Skeletal muscle tissue (tissue), 4 donors: ENCODE results near the gene RAB3GAP2. TPM values are rescaled to one million over a fixed set of nuclear protein-coding genes. Genes with fewer than 3 reads are reported as not detected.
"Not testable (repeated sequence)": the region's sequence is repeated elsewhere in the genome, so short reads cannot be mapped to it uniquely, and the experiment has no call there.

Source experiments
- H3K27ac ChIP-seq: one replicate; pipeline ENCODE4 v1.7.0; 2013; ENCODE audit warnings: mild to moderate bottlenecking, low read depth, low read length, inconsistent platforms
- H3K27me3 ChIP-seq, 3 donors: one replicate each; pipeline ENCODE4 v1.7.0; 2013; ENCODE audit warnings: low read length in 3 of 3; ENCODE audit not compliant: control insufficient read depth in 3 of 3, insufficient read depth in 3 of 3
- H3K36me3 ChIP-seq, 3 donors: one replicate each; pipeline ENCODE4 v1.7.0; 2013; ENCODE audit warnings: low read length in 3 of 3; ENCODE audit not compliant: control insufficient read depth in 3 of 3, insufficient read depth in 3 of 3
- H3K4me1 ChIP-seq, 3 donors: one replicate each; pipeline ENCODE4 v1.7.0; 2013; ENCODE audit warnings: low read length in 3 of 3, mild to moderate bottlenecking in 3 of 3; ENCODE audit not compliant: control insufficient read depth in 3 of 3, insufficient read depth in 3 of 3
- H3K4me3 ChIP-seq, 3 donors: one replicate each; pipeline ENCODE4 v1.7.0; 2013; ENCODE audit warnings: low read length in 3 of 3
- H3K9ac ChIP-seq, 3 donors: one replicate each; pipeline ENCODE4 v1.7.0; 2013; ENCODE audit warnings: low read length in 3 of 3, mild to moderate bottlenecking in 3 of 3, moderate library complexity in 2 of 3, low read depth in 1 of 3
- H3K9me3 ChIP-seq, 3 donors: one replicate each; pipeline ENCODE4 v1.7.0; 2013; ENCODE audit warnings: low read length in 3 of 3; ENCODE audit not compliant: control insufficient read depth in 3 of 3
- total RNA-seq: library from RNA; depleted of rRNA; stranded (reverse); fragments of >200 nt; gene quantifications from one replicate; pipeline ENCODE4 v1.2.3, GENCODE V29; 2014
- donor health status: Osteomylitis.

The RAB3GAP2 gene
- total RNA-seq, 1 donor from 2014 or later: 23.0 TPM

DNA sequence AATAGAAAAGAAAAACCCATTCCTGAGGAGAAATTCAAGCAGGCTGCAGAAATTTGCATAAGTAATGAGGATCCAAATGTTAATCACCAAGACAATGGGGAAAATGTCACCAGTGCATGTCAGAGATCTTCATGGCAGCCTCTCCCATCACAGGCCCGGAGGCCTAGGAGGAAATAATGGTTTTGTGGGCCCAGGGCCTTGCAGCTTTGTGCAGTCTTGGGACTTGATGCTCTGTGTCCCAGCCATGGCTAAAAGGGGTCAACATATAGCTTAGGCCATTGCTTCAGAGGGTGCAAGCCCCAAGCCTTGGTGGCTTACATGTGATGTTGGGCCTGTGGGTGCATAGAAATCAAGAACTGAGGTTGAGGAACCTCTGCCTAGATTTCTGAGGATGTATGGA is 22.7 kb downstream of the RAB3GAP2 start:
- Histone ChIP-seq H3K36me3 (peaks cover 6 to 19% (median 14%) of the 10 kb centered on the region in 3 donors), H3K27ac (no peak overlapping the region), H3K9ac (no peak overlapping the region), H3K27me3 (no peaks in the 10 kb centered on the region), H3K4me1 (no peaks in the 10 kb centered on the region), H3K4me3 (no peak overlapping the region), H3K9me3 (peaks cover 0 to 3% (median 0%) of the 10 kb centered on the region in 3 donors)

DNA sequence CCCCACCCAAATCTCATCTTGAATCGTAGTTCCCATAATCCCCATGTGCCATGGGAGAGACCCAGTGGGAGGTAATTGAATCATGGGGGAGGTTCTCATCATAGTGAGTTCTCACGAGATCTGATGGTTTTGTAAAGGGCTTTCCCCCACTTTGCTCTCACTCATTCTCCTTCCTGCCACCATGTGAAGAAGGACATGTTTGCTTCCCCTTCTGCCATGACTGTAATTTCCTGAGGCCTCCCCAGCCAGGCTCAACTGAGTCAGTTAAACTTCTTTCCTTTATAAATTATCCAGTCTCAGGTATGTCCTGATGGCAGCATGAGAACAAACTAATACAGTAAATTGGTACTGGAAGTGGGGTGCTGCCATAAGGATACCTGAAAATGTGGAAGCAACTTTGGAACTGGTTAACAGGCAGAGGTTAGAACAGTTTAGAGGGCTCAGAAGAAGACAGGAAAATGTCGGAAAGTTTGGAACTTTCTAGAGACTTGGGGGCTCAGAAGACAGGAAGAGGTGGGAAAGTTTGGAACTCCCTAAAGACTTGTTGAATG is 23.5 kb downstream of the RAB3GAP2 start:
- H3K4me1 ChIP-seq, H3K4me3 ChIP-seq, H3K9ac ChIP-seq, H3K9me3 ChIP-seq, H3K27ac ChIP-seq, H3K27me3 ChIP-seq: not testable (repeated sequence)
- peaks cover 6 to 19% (median 14%) of the 10 kb centered on the region in 3 donors for H3K36me3 ChIP-seq

DNA sequence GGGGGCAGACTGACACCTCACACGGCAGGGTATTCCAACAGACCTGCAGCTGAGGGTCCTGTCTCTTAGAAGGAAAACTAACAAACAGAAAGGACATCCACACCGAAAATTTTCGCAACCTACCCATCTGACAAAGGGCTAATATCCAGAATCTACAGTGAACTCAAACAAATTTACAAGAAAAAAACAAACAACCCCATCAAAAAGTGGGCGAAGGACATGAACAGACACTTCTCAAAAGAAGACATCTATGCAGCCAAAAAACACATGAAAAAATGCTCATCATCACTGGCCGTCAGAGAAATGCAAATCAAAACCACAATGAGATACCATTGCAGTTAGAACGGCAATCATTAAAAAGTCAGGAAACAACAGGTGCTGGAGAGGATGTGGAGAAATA is 26.4 kb downstream of the RAB3GAP2 start:
- not testable (repeated sequence) for H3K27ac ChIP-seq, H3K9ac ChIP-seq, H3K27me3 ChIP-seq, H3K4me1 ChIP-seq, H3K9me3 ChIP-seq, H3K4me3 ChIP-seq, H3K36me3 ChIP-seq

DNA sequence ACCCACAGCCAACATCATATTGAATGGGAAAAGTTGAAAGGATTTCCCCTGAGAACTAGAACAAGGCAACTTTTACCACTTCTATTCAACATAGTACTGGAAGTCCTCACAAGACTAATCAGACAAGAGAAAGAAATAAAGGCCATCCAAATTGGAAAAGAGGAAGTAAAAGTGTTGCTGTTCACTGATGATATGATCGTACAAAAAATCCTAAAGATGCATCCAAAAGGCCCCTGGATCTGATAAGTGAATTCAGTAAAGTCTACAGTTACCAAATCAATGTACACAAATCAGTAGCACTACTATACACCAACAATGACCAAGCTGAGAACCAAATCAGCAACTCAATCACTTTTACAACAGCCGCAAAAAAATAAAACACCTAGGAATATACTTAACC is 28.3 kb downstream of the RAB3GAP2 start:
- Histone ChIP-seq H3K9ac (no peak overlapping the region), H3K27ac (no peak overlapping the region), H3K27me3 (no peaks in the 10 kb centered on the region), H3K9me3 (no peaks in the 10 kb centered on the region), H3K4me1 (peaks cover 0 to 4% (median 4%) of the 10 kb centered on the region in 3 donors), H3K36me3 (no peaks in the 10 kb centered on the region), H3K4me3 (no peak overlapping the region)

DNA sequence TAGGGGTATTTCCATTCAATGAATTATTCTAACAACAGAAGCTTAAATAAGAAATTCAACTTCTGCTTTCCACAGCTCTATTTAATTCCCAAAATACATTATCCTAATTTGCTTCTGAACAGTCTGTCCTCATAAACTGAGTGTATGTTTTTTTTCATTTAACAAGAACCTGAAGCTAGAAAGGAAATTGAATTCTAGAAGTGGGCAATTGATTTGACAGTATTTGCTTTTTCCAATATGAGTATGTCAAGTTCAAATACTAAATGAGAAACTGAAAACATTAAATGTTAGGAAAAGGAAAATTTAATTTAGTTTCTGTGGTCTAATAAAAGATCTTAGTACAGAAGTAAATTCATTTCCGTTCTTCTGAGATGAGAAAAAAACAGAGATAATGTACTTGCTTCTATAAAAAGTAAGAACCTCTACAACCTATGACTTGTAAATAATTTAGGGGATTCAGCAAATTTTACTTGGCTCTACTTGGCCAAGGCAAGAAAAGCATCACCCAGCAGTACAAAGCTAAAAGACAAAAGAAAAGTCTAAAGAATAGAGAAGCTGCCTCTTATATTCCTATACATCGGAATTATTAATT is 31.1 kb downstream of the RAB3GAP2 start:
- Histone ChIP-seq H3K36me3 (no peaks in the 10 kb centered on the region), H3K9ac (no peak overlapping the region), H3K9me3 (no peaks in the 10 kb centered on the region), H3K27ac (no peak overlapping the region), H3K27me3 (no peaks in the 10 kb centered on the region), H3K4me1 (peaks cover 0 to 4% (median 4%) of the 10 kb centered on the region in 3 donors), H3K4me3 (no peak overlapping the region)

DNA sequence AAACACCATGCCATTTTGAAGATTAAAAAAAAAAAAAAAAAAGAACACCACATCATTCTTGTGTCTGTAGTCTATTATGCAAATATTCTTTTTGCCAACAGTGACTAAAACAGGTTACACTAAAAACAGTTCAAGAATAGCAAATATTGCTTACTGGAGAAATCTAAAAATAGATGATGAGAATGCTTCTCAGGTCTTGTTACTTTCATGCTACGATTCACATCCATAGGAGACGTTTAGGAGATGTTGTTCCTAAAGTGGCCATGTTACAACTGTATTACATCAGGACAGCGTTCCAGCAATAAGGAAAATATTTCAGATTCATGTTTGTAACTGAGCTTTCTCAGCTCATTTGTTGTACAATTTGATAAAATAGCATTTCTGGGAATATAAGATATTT is 32.3 kb downstream of the RAB3GAP2 start:
- Histone ChIP-seq H3K9ac (no peak overlapping the region), H3K36me3 (no peaks in the 10 kb centered on the region), H3K4me1 (peaks cover 0 to 4% (median 4%) of the 10 kb centered on the region in 3 donors), H3K4me3 (no peak overlapping the region), H3K27me3 (no peaks in the 10 kb centered on the region), H3K27ac (no peak overlapping the region), H3K9me3 (no peaks in the 10 kb centered on the region)

DNA sequence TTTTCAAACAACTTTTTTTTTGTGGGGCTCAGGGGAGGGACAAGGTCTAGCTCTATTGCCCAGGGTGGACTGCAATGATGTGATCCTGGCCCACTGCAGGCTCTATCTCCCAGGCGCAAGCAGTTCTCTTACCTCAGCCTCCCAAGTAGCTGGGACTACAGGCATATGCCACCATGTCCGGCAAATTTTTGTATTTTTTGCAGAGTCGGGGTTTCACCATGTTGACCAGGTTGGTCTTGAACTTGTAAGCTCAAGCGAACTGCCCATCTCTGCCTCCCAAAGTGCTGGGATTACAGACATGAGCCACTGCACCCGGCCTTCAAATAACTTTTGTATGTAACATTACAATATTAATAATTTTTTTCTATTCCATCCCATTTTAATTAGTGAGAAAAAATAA is 33.0 kb downstream of the RAB3GAP2 start:
- Histone ChIP-seq H3K36me3 (no peaks in the 10 kb centered on the region), H3K9me3 (no peaks in the 10 kb centered on the region), H3K9ac (no peak overlapping the region), H3K4me3 (no peak overlapping the region), H3K27ac (no peak overlapping the region), H3K4me1 (peaks cover 0 to 4% (median 4%) of the 10 kb centered on the region in 3 donors), H3K27me3 (no peaks in the 10 kb centered on the region)

DNA sequence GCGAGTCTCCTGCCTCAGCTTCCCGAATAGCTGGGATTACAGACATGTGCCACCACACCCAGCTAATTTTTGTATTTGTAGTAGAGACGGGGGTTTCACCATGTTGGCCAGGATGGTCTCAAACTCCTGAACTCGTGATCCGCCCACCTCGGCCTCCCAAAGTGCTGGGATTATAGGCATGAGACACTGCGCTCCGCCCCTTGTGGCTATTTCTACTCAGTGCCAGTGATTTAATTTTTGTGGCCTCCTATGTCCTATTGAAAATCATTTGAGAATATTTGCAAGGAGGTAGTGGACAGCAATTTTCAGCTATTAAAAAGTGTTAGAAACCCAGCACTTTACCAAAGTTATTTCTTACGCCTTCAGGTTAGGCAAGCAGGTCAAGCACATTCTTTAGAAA is 36.0 kb downstream of the RAB3GAP2 start:
- H3K4me1 ChIP-seq, H3K36me3 ChIP-seq, H3K4me3 ChIP-seq, H3K9me3 ChIP-seq, H3K27ac ChIP-seq, H3K27me3 ChIP-seq, H3K9ac ChIP-seq: not testable (repeated sequence)

DNA sequence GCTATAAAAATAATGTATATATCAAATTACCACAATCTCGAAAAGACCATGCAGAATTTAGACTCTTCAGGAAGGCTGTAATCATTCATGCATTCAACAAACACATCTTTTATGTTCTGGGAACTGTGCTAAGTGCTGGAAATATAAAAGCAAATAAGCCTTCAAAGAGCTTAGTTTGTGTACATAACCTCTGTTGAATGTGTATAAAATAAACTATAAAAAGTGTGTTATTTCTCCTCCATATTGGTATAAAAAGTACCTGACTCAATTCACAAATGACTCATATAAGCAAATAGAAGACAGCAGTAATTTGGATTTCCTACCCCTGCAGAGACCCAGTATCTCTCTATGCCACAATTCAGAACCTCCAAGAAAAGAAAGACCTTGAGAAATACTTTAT is 36.8 kb downstream of the RAB3GAP2 start:
- Histone ChIP-seq H3K4me3 (no peak overlapping the region), H3K36me3 (peaks cover 0 to 4% (median 3%) of the 10 kb centered on the region in 3 donors), H3K4me1 (peaks cover 0 to 4% (median 4%) of the 10 kb centered on the region in 3 donors), H3K9ac (no peak overlapping the region), H3K27me3 (no peaks in the 10 kb centered on the region), H3K27ac (no peak overlapping the region), H3K9me3 (no peaks in the 10 kb centered on the region)

DNA sequence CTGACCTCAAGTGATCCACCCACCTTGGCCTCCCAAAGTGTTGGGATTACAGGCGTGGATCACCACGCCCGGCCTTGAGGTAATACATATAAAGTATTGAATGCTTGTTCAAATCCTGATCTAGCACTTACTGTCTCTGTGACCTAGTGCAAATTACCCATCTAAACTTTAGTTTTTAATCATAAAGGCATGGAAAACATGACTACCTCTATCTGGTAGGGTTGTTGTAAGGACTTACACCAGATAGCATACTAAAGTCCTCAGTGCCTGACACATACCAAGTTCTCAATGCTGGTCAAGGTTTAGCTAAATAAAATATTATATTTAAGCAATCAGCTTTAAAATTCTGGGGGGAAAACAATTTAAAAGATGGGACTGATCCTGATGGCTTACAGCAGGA is 38.3 kb downstream of the RAB3GAP2 start:
- no peak overlapping the region for H3K4me3 ChIP-seq
- no peaks in the 10 kb centered on the region for H3K9me3 ChIP-seq
- H3K27ac ChIP-seq: no peak overlapping the region
- no peaks in the 10 kb centered on the region for H3K27me3 ChIP-seq
- H3K36me3 ChIP-seq: peaks cover 0 to 4% (median 3%) of the 10 kb centered on the region in 3 donors
- H3K4me1 ChIP-seq: no peaks in the 10 kb centered on the region
- no peak overlapping the region for H3K9ac ChIP-seq
